ENCODE results near the gene SCUBE3.

Gene SCUBE3

GRCh38 chr6:35181933-35182612, 31.7 kb upstream of the SCUBE3 start:
- DNase-seq (ENCODE audit: low read depth) = peak; percentile 45

DNA sequence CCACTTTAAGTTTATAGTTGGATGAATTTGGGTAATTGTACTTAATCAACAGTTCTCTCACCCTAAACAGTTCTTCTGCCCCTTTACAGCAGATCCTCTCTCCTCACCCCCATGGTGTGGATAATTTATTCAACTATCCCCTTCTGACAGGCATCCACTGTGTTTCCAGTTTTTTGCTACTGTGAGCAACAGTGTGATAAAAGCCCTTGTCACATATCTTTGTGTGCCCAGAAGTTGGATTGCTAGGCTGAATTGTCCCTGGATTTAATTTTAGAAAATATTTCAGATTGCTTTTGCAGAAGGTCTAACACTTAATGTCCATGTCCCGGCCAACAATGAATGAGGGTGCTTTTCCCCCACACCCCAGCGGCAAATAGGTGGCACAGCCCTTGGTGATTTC, 30.5 kb upstream of the SCUBE3 start:
- no peak for DNase-seq (ENCODE audit: low read depth)

- DNase-seq (ENCODE audit: low read depth) = no peak
Measured at GRCh38 chr6:35183935-35184334, 29.8 kb upstream of the SCUBE3 start.

DNA sequence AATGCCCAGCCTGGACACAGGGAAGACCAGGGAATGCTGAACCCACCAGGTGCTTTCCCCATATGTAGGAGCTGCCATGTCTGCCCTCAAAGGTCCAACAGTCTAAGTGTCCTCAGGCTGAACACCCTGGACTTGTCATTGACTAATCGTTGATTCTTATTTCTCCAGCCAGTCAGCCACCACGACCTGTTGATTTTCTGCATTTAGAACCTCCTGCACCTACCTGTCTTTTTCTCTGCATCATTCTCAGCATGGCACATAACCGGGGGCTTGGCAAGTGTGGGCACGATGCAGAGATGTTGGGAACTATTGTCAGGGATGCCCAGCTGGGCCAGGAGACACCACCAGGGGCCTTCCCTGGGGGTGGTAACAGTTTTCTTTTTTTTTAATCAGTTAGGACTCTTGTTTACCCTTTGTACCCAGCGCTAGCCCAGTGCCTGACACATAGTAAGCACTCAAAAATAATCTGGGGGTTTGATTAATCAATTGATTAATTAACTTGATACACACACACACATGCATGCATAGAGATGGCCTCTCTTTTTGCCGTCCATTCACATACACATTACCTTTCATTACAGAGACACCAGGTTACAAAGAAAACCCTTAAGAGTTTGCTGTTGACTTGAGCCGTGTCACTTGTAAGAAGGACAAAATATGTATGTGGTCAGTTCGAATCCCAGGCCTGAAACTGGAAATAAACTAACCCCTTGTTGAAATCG, 29.0 kb upstream of the SCUBE3 start:
- no peak for DNase-seq (ENCODE audit: low read depth)

- DNase-seq (ENCODE audit: low read depth) = no peak
Measured at GRCh38 chr6:35185302-35185681, 28.5 kb upstream of the SCUBE3 start.

DNA sequence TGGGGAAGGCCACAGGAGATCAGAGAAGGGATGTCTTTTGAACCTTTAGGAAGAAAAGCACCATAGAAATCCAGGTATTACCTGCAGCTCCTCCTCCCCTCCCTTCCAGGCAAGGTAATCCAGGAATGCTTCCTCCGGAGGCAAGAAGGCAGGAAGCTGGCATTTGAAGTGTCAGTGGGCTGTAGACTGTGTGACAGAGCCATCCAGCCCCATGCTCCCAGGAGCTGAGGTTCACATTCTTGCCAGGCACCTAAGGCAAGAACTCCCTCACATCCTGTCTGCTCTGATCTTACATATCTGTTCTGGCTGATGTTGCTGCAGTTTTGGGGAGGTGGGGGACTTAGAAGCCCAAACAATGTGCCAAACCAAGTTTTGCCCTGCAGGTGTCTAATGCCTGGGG, 27.8 kb upstream of the SCUBE3 start:
- no peak for DNase-seq (ENCODE audit: low read depth)

DNA sequence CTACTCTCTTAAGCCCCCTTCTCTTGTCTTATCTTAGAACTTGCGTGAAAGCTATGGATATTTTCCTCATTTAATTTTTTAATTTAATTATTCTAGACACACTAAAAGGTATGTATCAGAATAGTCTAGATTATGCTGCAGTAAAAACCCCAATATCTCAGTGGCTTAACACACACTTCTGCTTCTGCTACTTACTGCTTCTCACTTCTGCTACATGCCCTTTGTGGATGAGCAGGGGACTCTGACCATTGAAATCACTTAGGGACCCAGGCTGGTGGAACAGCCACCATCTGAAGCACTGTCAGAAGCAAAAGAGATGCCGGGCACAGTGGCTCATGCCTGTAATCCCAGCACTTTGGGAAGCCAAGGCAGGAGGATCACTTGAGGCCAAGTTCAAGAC, 27.2 kb upstream of the SCUBE3 start:
- DNase-seq (ENCODE audit: low read depth) = no peak

- no peak for DNase-seq (ENCODE audit: low read depth)
Measured at GRCh38 chr6:35188886-35189285, 24.9 kb upstream of the SCUBE3 start.

DNA sequence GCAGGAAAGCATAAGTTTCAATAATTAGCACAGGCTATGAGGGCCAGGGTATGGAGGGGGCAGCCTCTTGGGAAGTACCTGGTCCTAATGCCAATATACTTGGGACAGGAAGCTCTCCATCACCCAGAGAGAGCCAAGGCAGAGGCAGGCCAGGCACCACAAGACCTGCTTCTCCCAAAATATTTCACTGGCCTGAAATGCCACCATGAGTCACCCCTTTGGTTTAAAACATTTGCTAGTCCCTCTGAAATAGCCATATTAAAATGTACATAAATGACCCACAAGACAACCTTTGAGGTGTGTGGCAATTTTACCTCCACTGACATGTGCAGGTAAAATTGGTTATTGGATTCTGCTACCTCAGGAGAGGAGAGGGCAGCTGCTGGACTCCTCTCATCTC, 23.4 kb upstream of the SCUBE3 start:
- DNase-seq (ENCODE audit: low read depth) = no peak

GRCh38 chr6:35191889-35192288, 21.9 kb upstream of the SCUBE3 start:
- no peak for DNase-seq (ENCODE audit: low read depth)

DNA sequence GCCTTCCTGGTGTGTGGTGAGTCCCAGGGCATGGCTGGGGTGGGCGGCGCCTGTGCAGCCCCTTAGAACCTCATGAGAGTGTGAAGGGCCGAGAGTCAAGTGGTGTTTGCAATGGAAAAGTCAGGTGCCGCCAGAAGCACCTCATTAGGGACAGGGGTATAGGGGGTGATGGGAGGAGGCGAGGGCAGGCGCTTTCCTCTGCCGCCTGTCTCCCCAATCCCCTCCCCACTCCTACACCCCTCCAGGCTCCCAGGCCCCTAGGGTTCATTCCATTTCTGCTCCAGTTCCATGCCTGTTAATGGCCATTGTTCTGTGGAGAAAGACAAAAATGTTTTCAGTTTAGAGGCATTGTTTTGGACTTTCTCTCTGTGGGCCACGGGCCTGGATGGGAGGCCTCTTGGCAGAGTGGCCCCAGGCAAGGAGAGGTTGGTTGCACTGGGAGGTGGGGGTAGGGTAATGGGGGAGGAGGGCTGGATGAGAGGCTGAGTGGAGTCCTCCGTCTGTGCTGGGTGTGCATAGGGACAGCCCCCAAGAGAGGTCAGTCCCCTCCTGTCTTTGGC, 21.4 kb upstream of the SCUBE3 start:
- no peak for DNase-seq (ENCODE audit: low read depth)

DNA sequence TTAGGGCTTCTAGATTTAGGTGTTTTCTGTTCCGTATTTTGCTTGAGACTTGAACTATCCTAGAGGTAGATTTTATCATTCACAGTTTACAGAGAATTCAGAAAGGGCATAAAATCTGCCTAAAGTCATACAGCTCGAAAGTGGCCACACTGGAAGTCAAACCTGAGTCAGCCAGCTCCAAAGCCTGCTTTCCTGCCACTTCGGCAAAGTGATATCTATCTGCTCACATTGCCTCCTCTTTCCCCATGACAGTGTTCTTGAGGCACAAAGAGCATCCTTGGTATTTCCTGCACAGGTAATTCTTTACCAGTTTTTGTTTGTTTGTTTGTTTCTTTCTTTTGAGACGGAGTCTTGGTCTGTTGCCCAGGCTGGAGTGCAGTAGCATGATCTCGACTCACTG, 19.4 kb upstream of the SCUBE3 start:
- DNase-seq (ENCODE audit: low read depth) = no peak

- no peak for DNase-seq (ENCODE audit: low read depth)
Measured at GRCh38 chr6:35195120-35195780, 18.5 kb upstream of the SCUBE3 start.

DNA sequence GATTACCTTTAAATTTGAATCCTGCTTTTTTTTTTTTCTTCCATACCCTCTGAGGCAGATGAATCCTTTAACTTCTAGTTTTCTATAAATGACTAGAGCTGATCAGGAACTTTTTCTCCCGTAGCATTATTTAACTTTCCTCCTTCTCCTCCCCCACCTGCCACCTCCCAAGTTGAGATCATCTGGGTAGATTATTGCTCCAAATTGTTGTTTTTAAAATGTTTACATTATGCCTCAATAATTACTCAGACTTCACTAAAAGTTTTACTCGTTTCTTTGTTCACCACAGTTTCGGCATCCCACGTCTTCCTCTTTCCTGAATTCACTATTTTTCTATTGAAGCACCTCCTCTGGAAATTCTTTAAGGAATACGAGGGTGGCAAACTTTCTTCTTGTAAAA, 16.6 kb upstream of the SCUBE3 start:
- DNase-seq (ENCODE audit: low read depth) = no peak

- DNase-seq (ENCODE audit: low read depth) = no peak
Measured at GRCh38 chr6:35199866-35200265, 13.9 kb upstream of the SCUBE3 start.

GRCh38 chr6:35202066-35202546, 11.7 kb upstream of the SCUBE3 start:
- no peak for DNase-seq (ENCODE audit: low read depth)

GRCh38 chr6:35203152-35203670, 10.5 kb upstream of the SCUBE3 start:
- no peak for DNase-seq (ENCODE audit: low read depth)

GRCh38 chr6:35203680-35204079, 10.1 kb upstream of the SCUBE3 start:
- no peak for DNase-seq (ENCODE audit: low read depth)

GRCh38 chr6:35206346-35206745, 7.4 kb upstream of the SCUBE3 start:
- no peak for DNase-seq (ENCODE audit: low read depth)

DNA sequence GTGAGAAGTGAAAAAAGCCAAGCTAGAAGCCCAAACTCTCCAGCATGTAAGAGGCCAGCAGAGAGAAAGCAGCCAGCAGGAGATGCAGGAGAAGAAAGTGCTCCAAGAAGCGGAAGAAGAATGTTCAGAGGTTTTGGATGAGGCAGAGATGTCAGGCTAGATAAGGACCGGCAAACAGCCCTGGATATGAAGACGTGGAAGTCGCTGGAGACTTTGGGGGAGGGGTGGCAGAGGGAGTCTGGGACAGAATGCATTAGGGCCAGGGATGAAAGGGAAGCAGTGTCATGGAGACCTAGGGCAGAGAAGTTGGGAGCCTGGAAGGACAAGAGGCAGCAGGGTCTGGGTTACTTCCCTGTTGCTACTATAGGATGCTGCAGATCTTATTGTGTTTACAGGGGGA, 5.3 kb upstream of the SCUBE3 start:
- DNase-seq (ENCODE audit: low read depth) = no peak

DNA sequence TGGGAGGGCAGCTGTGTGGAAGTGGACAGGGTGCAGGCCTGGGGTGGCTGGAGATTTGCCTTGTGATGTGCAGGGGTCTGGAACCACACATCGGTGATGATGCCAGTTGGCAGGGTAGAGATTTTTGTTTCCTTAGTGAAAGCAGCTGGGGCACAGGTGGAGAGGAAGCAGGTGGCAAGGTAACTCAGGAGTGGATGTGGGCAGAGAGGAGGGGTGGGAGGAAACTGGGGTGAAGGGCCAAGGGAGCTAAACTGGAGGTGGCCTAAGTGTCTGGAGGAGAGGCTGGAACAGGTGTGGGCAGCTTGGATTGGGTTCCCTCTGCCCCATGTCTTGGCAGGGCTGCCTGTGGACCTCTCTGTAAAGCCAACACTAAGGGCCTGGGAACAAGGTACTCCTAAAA, 4.7 kb upstream of the SCUBE3 start:
- no peak for DNase-seq (ENCODE audit: low read depth)

DNA sequence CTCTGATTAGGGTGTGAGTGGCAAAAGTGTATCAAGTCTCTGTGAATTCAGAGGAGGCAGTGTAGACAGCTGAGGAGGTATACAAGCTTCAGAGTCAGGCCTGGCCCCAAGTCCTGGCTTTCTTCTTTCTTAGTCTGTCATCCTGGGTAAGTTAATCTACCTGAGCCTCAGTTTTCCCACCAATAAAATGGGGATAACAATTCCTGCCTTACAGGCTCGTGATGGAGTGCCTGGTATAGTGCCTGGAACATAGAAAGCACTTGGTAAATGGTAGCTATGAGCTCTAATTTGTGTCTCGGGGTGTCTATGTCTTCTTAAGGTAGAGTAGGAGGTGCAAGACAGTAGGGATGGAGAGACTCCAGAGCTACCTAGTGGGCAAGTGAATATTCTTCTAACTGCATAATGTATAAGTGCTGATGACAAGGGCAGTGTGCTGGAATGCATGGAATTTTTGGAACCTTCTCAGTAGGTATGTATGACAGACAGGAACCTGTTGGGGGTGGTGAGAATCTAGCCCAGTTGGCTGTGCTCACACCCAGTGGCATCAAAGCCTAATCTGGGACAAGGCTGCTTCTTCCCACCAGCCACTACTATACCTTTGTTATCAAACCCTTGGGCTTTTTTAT, 4.0 kb upstream of the SCUBE3 start:
- no peak for DNase-seq (ENCODE audit: low read depth)
